SU-DHL-6 (cell line): ENCODE results near the gene SH3GL1.

Experiments used
- CTCF ChIP-seq: fragments of 200-600 bp; sonication (generic); IDR thresholded peaks from one replicate; pipeline ENCODE4 v1.5.1; 2017; ENCODE audit warnings: antibody characterized with exemption, mild to moderate bottlenecking, low read length, moderate library complexity; ENCODE audit not compliant: insufficient read depth, poor library complexity, severe bottlenecking
- EZH2phosphoT487 ChIP-seq: fragments of 200-600 bp; sonication (generic), shearing (Covaris generic); conservative IDR thresholded peaks from 2 replicates; pipeline ENCODE4 v1.6.1; 2018; ENCODE audit warnings: mild to moderate bottlenecking, antibody characterized with exemption, low read length, moderate library complexity, mixed read lengths

- no peak for TF ChIP-seq CTCF
- TF ChIP-seq EZH2phosphoT487, result no peak
These were observed 54.3 kb downstream of the SH3GL1 start for GRCh38 chr19:4346020-4346383.
